Breast epithelium (tissue), 4 donors: Measurements from ENCODE around the gene DNAI1. TPM values are rescaled to one million over a fixed set of nuclear protein-coding genes. Genes with fewer than 3 reads are reported as not detected.
"Not testable (repeated sequence)": the region's sequence is repeated elsewhere in the genome, so short reads cannot be mapped to it uniquely, and the experiment has no call there.

Experiments
- DNase-seq, 2 donors: peaks; one replicate each; pipeline ENCODE4 v3.0.0-alpha.2; 2019; ENCODE audit warnings: low spot score in 2 of 2
- H3K27ac ChIP-seq, 2 donors: fragments of 200-600 bp; sonication (generic) in 1 of 2; one replicate each; pipeline ENCODE4 v1.5.1; 2016 to 2019; ENCODE audit warnings: mild to moderate bottlenecking in 1 of 2
- H3K27me3 ChIP-seq, 2 donors: fragments of 200-600 bp; sonication (generic) in 1 of 2; one replicate each; pipeline versions ENCODE4 v1.5.1 to v1.6.0; 2017 to 2019; ENCODE audit warnings: control low read depth in 1 of 2, mild to moderate bottlenecking in 1 of 2
- H3K36me3 ChIP-seq: fragments of 200-600 bp; one replicate; pipeline ENCODE4 v1.5.1; 2019
- H3K4me1 ChIP-seq, 2 donors: fragments of 200-600 bp; sonication (generic); one replicate each; pipeline ENCODE4 v1.5.1; 2016 to 2019; ENCODE audit warnings: control low read depth in 1 of 2
- H3K4me3 ChIP-seq, 3 donors: fragments of 200-600 bp; sonication (generic); 1 replicate in 2 of 3; 2 replicates in 1 of 3; pipeline ENCODE4 v1.5.1; 2016 to 2019; ENCODE audit warnings: mild to moderate bottlenecking in 3 of 3, moderate library complexity in 2 of 3
- H3K9me3 ChIP-seq, 2 donors: fragments of 200-600 bp; sonication (generic) in 1 of 2; one replicate each; pipeline ENCODE4 v1.5.1; 2016 to 2019; ENCODE audit warnings: control low read depth in 1 of 2
- CTCF ChIP-seq, 3 donors: fragments of 450-650 bp; IDR thresholded peaks; one replicate each; pipeline ENCODE4 v1.5.1; 2016 to 2017; ENCODE audit warnings: antibody characterized with exemption in 3 of 3, mild to moderate bottlenecking in 3 of 3, moderate library complexity in 3 of 3
- POLR2A ChIP-seq: fragments of 450-650 bp; IDR thresholded peaks from one replicate; pipeline ENCODE4 v1.6.1; 2016; ENCODE audit warnings: antibody characterized with exemption, mild to moderate bottlenecking, moderate library complexity
- POLR2AphosphoS5 ChIP-seq, 3 donors: sonication (generic); formaldehyde crosslinking; IDR thresholded peaks; one replicate each; pipeline ENCODE4 v1.6.1; 2017; ENCODE audit warnings: antibody characterized with exemption in 3 of 3
- intact Hi-C: fragments of 100-400 bp; cut with DNase I; formaldehyde crosslinking; loops from one replicate; pipeline ENCODE4 v1.15.1; 2023; ENCODE audit warnings: low total_unique reads
- total RNA-seq, 3 donors: library from RNA; depleted of rRNA; stranded (reverse); fragments of >200 nt; gene quantifications; one replicate each; pipeline ENCODE4 v1.1.0, GENCODE V29; 2016

The DNAI1 gene
- total RNA-seq, 3 donors from 2014 or later, result 1.6 to 3.2 TPM; not detected in 1

- H3K27ac ChIP-seq, result no peak overlapping the region
- no peaks in the 10 kb centered on the region for H3K4me1 ChIP-seq
- H3K9me3 ChIP-seq, result no peaks in the 10 kb centered on the region
- TF ChIP-seq POLR2AphosphoS5 (IDR thresholded peaks at IDR 0.05) (no peak), POLR2A (no peak), CTCF (IDR thresholded peaks at IDR 0.05) (no peak)
- H3K36me3 ChIP-seq, result no peaks in the 10 kb centered on the region
- H3K27me3 ChIP-seq, result no peaks in the 10 kb centered on the region
- no peak for DNase-seq
- no peak overlapping the region for H3K4me3 ChIP-seq
- intact Hi-C loops, result no loop called here
Measured at GRCh38 chr9:34463901-34464232, 5.3 kb downstream of the DNAI1 start.

- TF ChIP-seq CTCF (IDR thresholded peaks at IDR 0.05), result no peak
- TF ChIP-seq POLR2AphosphoS5 (IDR thresholded peaks at IDR 0.05), result no peak
- TF ChIP-seq POLR2A, result no peak
- intact Hi-C loops, result no loop called here
- H3K9me3 ChIP-seq, result no peaks in the 10 kb centered on the region
Measured at GRCh38 chr9:34464571-34464970, 6.0 kb downstream of the DNAI1 start.

GRCh38 chr9:34465468-34465867 lies 6.9 kb downstream of the DNAI1 start:
- H3K36me3 ChIP-seq, result no peaks in the 10 kb centered on the region
- intact Hi-C loops, result no loop called here

More at GRCh38 chr9:34464571-34464970, 6.0 kb downstream of the DNAI1 start:
- Histone ChIP-seq H3K27me3 (no peaks in the 10 kb centered on the region), H3K27ac (no peak overlapping the region), H3K36me3 (no peaks in the 10 kb centered on the region), H3K4me3 (no peak overlapping the region), H3K4me1 (no peaks in the 10 kb centered on the region)
- DNase-seq, result no peak

GRCh38 chr9:34475097-34475496 lies 16.5 kb downstream of the DNAI1 start:
- no peak for TF ChIP-seq POLR2AphosphoS5 (IDR thresholded peaks at IDR 0.05)
- TF ChIP-seq POLR2A, result no peak
- no peaks in the 10 kb centered on the region for H3K4me1 ChIP-seq
- H3K9me3 ChIP-seq, result no peaks in the 10 kb centered on the region
- intact Hi-C loops, result loop anchor here (5.0 kb wide), 1 partner anchor 57 kb away; no protein-coding TSS in a partner anchor
- DNase-seq, result no peak
- no peaks in the 10 kb centered on the region for H3K36me3 ChIP-seq
- no peak overlapping the region for H3K4me3 ChIP-seq
- no peaks in the 10 kb centered on the region for H3K27me3 ChIP-seq
- H3K27ac ChIP-seq, result no peak overlapping the region

More at GRCh38 chr9:34465468-34465867, 6.9 kb downstream of the DNAI1 start:
- Histone ChIP-seq H3K4me3 (no peak overlapping the region), H3K9me3 (no peaks in the 10 kb centered on the region), H3K4me1 (no peaks in the 10 kb centered on the region), H3K27me3 (no peaks in the 10 kb centered on the region), H3K27ac (no peak overlapping the region)
- DNase-seq, result no peak
- TF ChIP-seq POLR2AphosphoS5 (IDR thresholded peaks at IDR 0.05), result no peak
- no peak for TF ChIP-seq POLR2A
- no peak for TF ChIP-seq CTCF (IDR thresholded peaks at IDR 0.05)

GRCh38 chr9:34477541-34477940 lies 18.9 kb downstream of the DNAI1 start:
- Histone ChIP-seq H3K27ac (no peak overlapping the region), H3K9me3 (no peaks in the 10 kb centered on the region), H3K4me1 (no peaks in the 10 kb centered on the region), H3K4me3 (no peak overlapping the region), H3K27me3 (no peaks in the 10 kb centered on the region), H3K36me3 (no peaks in the 10 kb centered on the region)
- TF ChIP-seq POLR2A (no peak), POLR2AphosphoS5 (IDR thresholded peaks at IDR 0.05) (no peak), CTCF (IDR thresholded peaks at IDR 0.05) (no peak)
- DNase-seq, result no peak
- intact Hi-C loops, result loop anchor here (5.0 kb wide), 1 partner anchor 55 kb away; no protein-coding TSS in a partner anchor

GRCh38 chr9:34479431-34479866 lies 20.8 kb downstream of the DNAI1 start:
- H3K4me3 ChIP-seq, result no peak overlapping the region
- no peaks in the 10 kb centered on the region for H3K4me1 ChIP-seq
- no peaks in the 10 kb centered on the region for H3K27me3 ChIP-seq
- H3K9me3 ChIP-seq, result no peaks in the 10 kb centered on the region
- DNase-seq, result no peak
- no peaks in the 10 kb centered on the region for H3K36me3 ChIP-seq
- intact Hi-C loops, result loop anchor here (5.0 kb wide), 1 partner anchor 53 kb away; no protein-coding TSS in a partner anchor
- no peak overlapping the region for H3K27ac ChIP-seq
- TF ChIP-seq CTCF (IDR thresholded peaks at IDR 0.05) (no peak), POLR2AphosphoS5 (IDR thresholded peaks at IDR 0.05) (no peak), POLR2A (no peak)

GRCh38 chr9:34481620-34482019 lies 23.0 kb downstream of the DNAI1 start:
- H3K9me3 ChIP-seq, H3K4me3 ChIP-seq, H3K36me3 ChIP-seq, intact Hi-C loops, H3K27me3 ChIP-seq, DNase-seq, H3K27ac ChIP-seq, H3K4me1 ChIP-seq: not testable (repeated sequence)

- H3K27me3 ChIP-seq, H3K9me3 ChIP-seq, H3K4me3 ChIP-seq, H3K4me1 ChIP-seq, intact Hi-C loops, H3K27ac ChIP-seq, DNase-seq, H3K36me3 ChIP-seq: not testable (repeated sequence)
Measured at GRCh38 chr9:34482746-34483145, 24.1 kb downstream of the DNAI1 start.
